HepG2 (cell line): ENCODE results near the gene RFXAP. TPM values are rescaled to one million over a fixed set of nuclear protein-coding genes. Genes with fewer than 3 reads are reported as not detected.

Experiments used
- ATAC-seq: fragments of 200-7000 bp; cut with Tn5 transposase; 3 replicates; pipeline ENCODE4 v1.9.1; 2020; ENCODE audit warnings: mild to moderate bottlenecking, moderate library complexity
- BruUV-seq: library from RNA; stranded (reverse); fragments of 400-500 nt; replicated peaks from 2 replicates; lab custom pipeline; 2021; lab: Mats Ljungman, UMichigan
- CTCF ChIA-PET: fragments of 300-600 bp; formaldehyde crosslinking; extraction: SDS; loops from one replicate; lab custom pipeline; 2021; ENCODE audit warnings: low total read pairs, inconsistent platforms, low intra/inter-chr PET ratio; lab: Yijun Ruan, JAX
- POLR2A ChIA-PET: fragments of 350-600 bp; sonication (Branson Sonifier 250); formaldehyde crosslinking; loops from one replicate; lab custom pipeline; 2020; ENCODE audit warnings: antibody characterized with exemption, inconsistent platforms; lab: Yijun Ruan, JAX
- DNase-seq: peaks from one replicate; pipeline ENCODE4 v3.0.0-alpha.2; 2015; ENCODE audit warnings: low spot score
- FAIRE-seq: peaks from 3 replicates; lab custom pipeline; 2011; peaks lifted over from hg19 to GRCh38; lab: Jason Lieb, UNC
- H2AFZ ChIP-seq: one replicate; pipeline ENCODE4 v1.6.1; 2011; ENCODE audit warnings: low read length, inconsistent platforms
- H3K27ac ChIP-seq: fragments of 300-600 bp; 3 replicates; pipeline ENCODE4 v1.8.0; 2011; ENCODE audit warnings: mixed run types, mild to moderate bottlenecking, mixed read lengths, low read length, inconsistent platforms; ENCODE audit not compliant: insufficient read depth; ENCODE audit errors: extremely low read length
- H3K27me3 ChIP-seq, 2 experiments: fragments of 200-600 bp in 1 of 2; 2 replicates in 1 of 2; 3 replicates in 1 of 2; pipeline versions ENCODE4 v1.6.0 to v1.8.0; 2011; ENCODE audit warnings: low read length in 2 of 2, mild to moderate bottlenecking in 2 of 2, moderate library complexity in 2 of 2, inconsistent platforms in 1 of 2; ENCODE audit not compliant: insufficient read depth in 2 of 2, control insufficient read depth in 1 of 2
- H3K36me3 ChIP-seq, 2 experiments: fragments of 200-600 bp in 1 of 2; replicated peaks in 1 of 2; 2 replicates in 1 of 2; 3 replicates in 1 of 2; pipeline versions ENCODE4 v1.5.1 to v1.8.0; 2011; ENCODE audit warnings: low read length in 2 of 2, inconsistent platforms in 1 of 2; ENCODE audit not compliant: insufficient read depth in 2 of 2, control insufficient read depth in 1 of 2
- H3K4me1 ChIP-seq: 2 replicates; pipeline ENCODE4 v1.5.1; 2012; ENCODE audit warnings: low read length, inconsistent platforms; ENCODE audit not compliant: insufficient read depth
- H3K4me2 ChIP-seq: 2 replicates; pipeline ENCODE4 v1.6.0; 2011; ENCODE audit warnings: low read depth, low read length, inconsistent platforms
- H3K4me3 ChIP-seq, 3 experiments: fragments of 200-600 bp in 1 of 3; sonication (generic), shearing (Covaris generic) in 1 of 3; replicated peaks in 1 of 3; 2 replicates each; pipeline ENCODE4 v1.5.1; 2011 to 2016; ENCODE audit warnings: low read length in 3 of 3, inconsistent platforms in 2 of 3, low read depth in 2 of 3, mild to moderate bottlenecking in 2 of 3, control low read depth in 1 of 3, mixed read lengths in 1 of 3; ENCODE audit not compliant: insufficient read depth in 1 of 3
- H3K79me2 ChIP-seq: one replicate; pipeline ENCODE4 v1.6.1; 2011; ENCODE audit warnings: low read length, inconsistent platforms; ENCODE audit not compliant: insufficient read depth
- H3K9ac ChIP-seq: 2 replicates; pipeline ENCODE4 v1.6.0; 2011; ENCODE audit warnings: mild to moderate bottlenecking, low read depth, low read length, inconsistent platforms; ENCODE audit not compliant: insufficient read depth
- H3K9me3 ChIP-seq: 2 replicates; pipeline ENCODE4 v1.5.1; 2012; ENCODE audit warnings: mild to moderate bottlenecking, low read length
- H4K20me1 ChIP-seq: 2 replicates; pipeline ENCODE4 v1.6.0; 2011; ENCODE audit warnings: inconsistent platforms, mild to moderate bottlenecking, low read length, moderate library complexity; ENCODE audit not compliant: insufficient read depth
- CREM ChIP-seq, 2 experiments: sonication (generic) in 1 of 2; formaldehyde crosslinking in 1 of 2; IDR thresholded peaks; 2 replicates each; pipeline versions ENCODE4 v1.4.0 to v1.6.1; 2016 to 2020; ENCODE audit warnings: antibody characterized with exemption in 1 of 2, mild to moderate bottlenecking in 1 of 2, missing genetic modification reagents in 1 of 2
- EZH2 ChIP-seq: conservative IDR thresholded peaks from 2 replicates; pipeline ENCODE4 v1.6.1; 2012; ENCODE audit warnings: mild to moderate bottlenecking, low read depth, low read length, moderate library complexity
- HES4 ChIP-seq: sonication (generic); formaldehyde crosslinking; IDR thresholded peaks from 2 replicates; pipeline ENCODE4 v1.9.0; 2021; ENCODE audit warnings: mild to moderate bottlenecking, missing genetic modification reagents, borderline replicate concordance
- HIVEP1 ChIP-seq: sonication (generic); formaldehyde crosslinking; IDR thresholded peaks from 2 replicates; pipeline ENCODE4 v1.4.0; 2020; ENCODE audit warnings: mild to moderate bottlenecking, missing genetic modification reagents
- KAT8 ChIP-seq: IDR thresholded peaks from 2 replicates; pipeline ENCODE4 v1.6.1; 2016; ENCODE audit warnings: missing genetic modification reagents, missing compliant biosample characterization
- NONO ChIP-seq, 2 experiments: fragments of 450-650 bp in 1 of 2; sonication (generic) in 1 of 2; formaldehyde crosslinking in 1 of 2; IDR thresholded peaks in 1 of 2; conservative IDR thresholded peaks in 1 of 2; 2 replicates each; pipeline versions ENCODE4 v1.6.1 to v1.8.0; 2017 to 2022; ENCODE audit warnings: mild to moderate bottlenecking in 1 of 2, missing genetic modification reagents in 1 of 2, moderate library complexity in 1 of 2
- NR2C2 ChIP-seq: sonication (generic); formaldehyde crosslinking; IDR thresholded peaks from 2 replicates; pipeline ENCODE4 v1.4.0; 2020; ENCODE audit warnings: missing genetic modification reagents, mild to moderate bottlenecking, moderate library complexity, borderline replicate concordance
- PRDM4 ChIP-seq: sonication (generic); formaldehyde crosslinking; IDR thresholded peaks from 2 replicates; pipeline ENCODE4 v1.9.0; 2021; ENCODE audit warnings: missing genetic modification reagents, borderline replicate concordance
- RFXAP ChIP-seq: sonication (generic); formaldehyde crosslinking; IDR thresholded peaks from 2 replicates; pipeline ENCODE4 v1.4.0; 2020; ENCODE audit warnings: missing genetic modification reagents, borderline replicate concordance
- STAT6 ChIP-seq: sonication (generic); formaldehyde crosslinking; IDR thresholded peaks from 2 replicates; pipeline ENCODE4 v1.4.0; 2020; ENCODE audit warnings: missing genetic modification reagents, mild to moderate bottlenecking, borderline replicate concordance
- TFDP2 ChIP-seq: sonication (generic); formaldehyde crosslinking; IDR thresholded peaks from 2 replicates; pipeline ENCODE4 v1.4.0; 2020; ENCODE audit warnings: missing genetic modification reagents
- TOE1 ChIP-seq: sonication (generic); formaldehyde crosslinking; IDR thresholded peaks from 2 replicates; pipeline ENCODE4 v1.4.0; 2020; ENCODE audit warnings: mild to moderate bottlenecking, missing genetic modification reagents
- TSC22D2 ChIP-seq: sonication (generic); formaldehyde crosslinking; IDR thresholded peaks from 2 replicates; pipeline ENCODE4 v1.5.1; 2020; ENCODE audit warnings: missing genetic modification reagents, mild to moderate bottlenecking, borderline replicate concordance
- ZFP90 ChIP-seq: sonication (generic); formaldehyde crosslinking; IDR thresholded peaks from 2 replicates; pipeline ENCODE4 v1.8.0; 2022; ENCODE audit warnings: missing genetic modification reagents, mild to moderate bottlenecking, inconsistent platforms, borderline replicate concordance
- ZNF317 ChIP-seq: sonication (generic); formaldehyde crosslinking; IDR thresholded peaks from 2 replicates; pipeline ENCODE4 v1.5.0; 2020; ENCODE audit warnings: mild to moderate bottlenecking, missing genetic modification reagents
- ZNF446 ChIP-seq: sonication (generic); formaldehyde crosslinking; IDR thresholded peaks from 2 replicates; pipeline ENCODE4 v1.5.0; 2020; ENCODE audit warnings: mild to moderate bottlenecking, missing genetic modification reagents
- ZNF510 ChIP-seq: sonication (generic); formaldehyde crosslinking; IDR thresholded peaks from 2 replicates; pipeline ENCODE4 v1.4.0; 2020; ENCODE audit warnings: low read depth, mild to moderate bottlenecking, missing genetic modification reagents
- ZNF746 ChIP-seq: sonication (generic); formaldehyde crosslinking; IDR thresholded peaks from 2 replicates; pipeline ENCODE4 v1.8.0; 2022; ENCODE audit warnings: mild to moderate bottlenecking, missing genetic modification reagents
- ZSCAN31 ChIP-seq: sonication (generic); formaldehyde crosslinking; IDR thresholded peaks from 2 replicates; pipeline ENCODE4 v1.5.0; 2020; ENCODE audit warnings: low read depth, mild to moderate bottlenecking, missing genetic modification reagents
- WGBS: methylation state at CpG from one replicate; pipeline ENCODE4 v1.1.6; 2017; ENCODE audit warnings: low lambda C conversion rate; 5-methylcytosine and 5-hydroxymethylcytosine counted together
- in situ Hi-C: cut with HindIII; loops from 2 replicates; pipeline ENCODE4 v1.10.0; 2017; ENCODE audit warnings: low pct_unique_long_range_greater_than_20kb; ENCODE audit not compliant: extremely low pct_ligation_motif_present
- intact Hi-C: fragments of 100-400 bp; cut with micrococcal nuclease; formaldehyde crosslinking; loops from one replicate; pipeline ENCODE4 v1.10.0; 2022; ENCODE audit not compliant: unreplicated experiment
- polyA plus RNA-seq, 8 experiments: library from polyadenylated mRNA; depleted of rRNA in 3 of 8; stranded (reverse) in 7 of 8; unstranded in 1 of 8; fragments of >200 nt; fragmentation: Illumina TruSeq in 4 of 8; extraction: Trizol in 4 of 8; gene quantifications; 2 replicates each; pipeline versions ENCODE4 v1.2.1 to v1.2.3, GENCODE V29; 2011 to 2016; ENCODE audit warnings: low read depth in 4 of 8, missing spikeins in 1 of 8, mixed read lengths in 1 of 8; ENCODE audit not compliant: insufficient read depth in 1 of 8
- total RNA-seq, 5 experiments: library from RNA; depleted of rRNA; stranded (reverse); fragments of >200 nt; fragmentation: Illumina TruSeq; extraction: Trizol; gene quantifications; 2 replicates each; pipeline ENCODE4 v1.2.3, GENCODE V29; 2016; ENCODE audit warnings: low read depth in 1 of 5

The RFXAP gene
- total and polyA plus RNA-seq, 2 of the 13 experiments (the other 11 are each of a cell fraction or from before 2014, with no cell fraction given), result 1.8 to 7.9 TPM

DNA sequence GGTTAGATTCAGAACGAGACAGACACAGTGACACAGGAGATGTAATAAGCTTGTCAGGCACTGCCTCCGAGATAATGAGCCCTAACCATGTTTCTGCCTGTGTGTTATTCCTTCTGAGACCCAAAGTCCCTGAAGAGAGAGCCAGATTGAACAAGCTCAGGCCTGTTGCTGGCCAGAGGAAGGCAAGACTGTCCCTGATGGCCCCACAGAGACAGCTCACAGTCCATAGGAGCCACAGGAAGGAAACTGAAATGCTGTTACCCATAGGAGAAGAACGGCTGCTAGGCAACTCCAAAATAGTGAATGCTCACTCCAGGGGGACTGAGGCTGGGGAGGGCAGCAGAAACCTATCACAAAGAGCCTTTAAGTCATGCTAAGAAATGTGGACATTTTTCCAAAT, 31.8 kb upstream of the RFXAP start:
- CTCF ChIA-PET, result no interaction called here
- BruUV-seq, result no TSS peak
- FAIRE-seq (no peak), ATAC-seq (no peak), DNase-seq (no peak)
- in situ Hi-C loops (no loop called here), intact Hi-C loops (no loop called here)
- Histone ChIP-seq H3K4me2 (no peak overlapping the region), H3K4me3 (no peak overlapping the region), H3K9me3 (no peaks in the 10 kb centered on the region), H3K27ac (no peak overlapping the region), H2AFZ (no peak overlapping the region), H3K4me1 (peaks cover 8% of the 10 kb centered on the region), H4K20me1 (no peaks in the 10 kb centered on the region), H3K79me2 (no peaks in the 10 kb centered on the region), H3K36me3 (no peaks in the 10 kb centered on the region), H3K9ac (no peak overlapping the region), H3K27me3 (no peaks in the 10 kb centered on the region; a peak in 1 of 5 replicates)
- TF ChIP-seq ZSCAN31 (no peak), HES4 (CRISPR knock-in tag) (no peak), NR2C2 (CRISPR knock-in tag) (no peak), EZH2 (no peak), ZFP90 (no peak), HIVEP1 (CRISPR knock-in tag) (no peak), TOE1 (CRISPR knock-in tag) (no peak), RFXAP (CRISPR knock-in tag) (no peak), ZNF446 (no peak), NONO (IDR thresholded peaks at IDR 0.05) (no peak), NONO (CRISPR knock-in tag; conservative IDR thresholded peaks at IDR 0.05) (no peak), TFDP2 (CRISPR knock-in tag) (no peak), ZNF510 (CRISPR knock-in tag) (no peak), KAT8 (CRISPR knock-in tag) (no peak), ZNF746 (CRISPR knock-in tag) (no peak), PRDM4 (CRISPR knock-in tag) (no peak), ZNF317 (CRISPR knock-in tag) (no peak), STAT6 (CRISPR knock-in tag) (no peak), CREM (IDR thresholded peaks at IDR 0.05) (no peak), CREM (CRISPR knock-in tag; IDR thresholded peaks at IDR 0.05) (no peak), TSC22D2 (no peak)
- WGBS, result 0% methylated on average over 3 of the region's 3 CpGs
- POLR2A ChIA-PET, result no interaction called here
